HG02970 (cell line): ENCODE data around the gene KAZN.
"Not testable (repeated sequence)": the region's sequence is repeated elsewhere in the genome, so short reads cannot be mapped to it uniquely, and the experiment has no call there.

Experiments used
- ATAC-seq: cut with Tn5 transposase; IDR thresholded peaks from one replicate; pipeline ENCODE4 v1.9.1; 2021; ENCODE audit warnings: mild to moderate bottlenecking, moderate library complexity, moderate number of reproducible peaks; ENCODE audit not compliant: unreplicated experiment, low FRiP score

Gene KAZN

GRCh38 chr1:15033264-15033663 lies 434.8 kb downstream of the KAZN start:
- ATAC-seq: no peak

GRCh38 chr1:15034656-15035055 lies 436.2 kb downstream of the KAZN start:
- no peak for ATAC-seq

- ATAC-seq: no peak
These were observed 436.8 kb downstream of the KAZN start for GRCh38 chr1:15035236-15035635.

GRCh38 chr1:15036101-15036500 lies 437.6 kb downstream of the KAZN start:
- no peak for ATAC-seq

- no peak for ATAC-seq
These were observed 439.9 kb downstream of the KAZN start for GRCh38 chr1:15038232-15039016.

- no peak for ATAC-seq
These were observed 440.6 kb downstream of the KAZN start for GRCh38 chr1:15039017-15039648.

GRCh38 chr1:15039901-15040300 lies 441.4 kb downstream of the KAZN start:
- no peak for ATAC-seq

GRCh38 chr1:15040685-15041084 lies 442.2 kb downstream of the KAZN start:
- ATAC-seq: not testable (repeated sequence)

- no peak for ATAC-seq
These were observed 444.4 kb downstream of the KAZN start for GRCh38 chr1:15042866-15043265.

GRCh38 chr1:15043934-15044333 lies 445.4 kb downstream of the KAZN start:
- ATAC-seq: no peak

GRCh38 chr1:15045123-15045522 lies 446.6 kb downstream of the KAZN start:
- no peak for ATAC-seq

- ATAC-seq: no peak
These were observed 448.1 kb downstream of the KAZN start for GRCh38 chr1:15046487-15047165.

GRCh38 chr1:15047237-15047636 lies 448.8 kb downstream of the KAZN start:
- no peak for ATAC-seq

GRCh38 chr1:15048437-15048980 lies 450.0 kb downstream of the KAZN start:
- no peak for ATAC-seq

GRCh38 chr1:15049067-15049466 lies 450.6 kb downstream of the KAZN start:
- ATAC-seq: no peak

- ATAC-seq: no peak
These were observed 453.5 kb downstream of the KAZN start for GRCh38 chr1:15051882-15052528.

- ATAC-seq: no peak
These were observed 454.7 kb downstream of the KAZN start for GRCh38 chr1:15053153-15053552.

- no peak for ATAC-seq
These were observed 457.4 kb downstream of the KAZN start for GRCh38 chr1:15055736-15056415.

GRCh38 chr1:15056515-15057285 lies 458.2 kb downstream of the KAZN start:
- ATAC-seq: no peak
